SHP77 treated with DMSO at 0.1 percent for 48 hours (cell line): Measurements from ENCODE around the gene EIF3D.
A peak's percentile ranks its signal among the peaks of the same experiment; 100 is the strongest.

Source experiments
- DNase-seq: peaks from one replicate; lab custom pipeline; 2025; lab: John Stamatoyannopoulos, UW

EIF3D gene

DNA sequence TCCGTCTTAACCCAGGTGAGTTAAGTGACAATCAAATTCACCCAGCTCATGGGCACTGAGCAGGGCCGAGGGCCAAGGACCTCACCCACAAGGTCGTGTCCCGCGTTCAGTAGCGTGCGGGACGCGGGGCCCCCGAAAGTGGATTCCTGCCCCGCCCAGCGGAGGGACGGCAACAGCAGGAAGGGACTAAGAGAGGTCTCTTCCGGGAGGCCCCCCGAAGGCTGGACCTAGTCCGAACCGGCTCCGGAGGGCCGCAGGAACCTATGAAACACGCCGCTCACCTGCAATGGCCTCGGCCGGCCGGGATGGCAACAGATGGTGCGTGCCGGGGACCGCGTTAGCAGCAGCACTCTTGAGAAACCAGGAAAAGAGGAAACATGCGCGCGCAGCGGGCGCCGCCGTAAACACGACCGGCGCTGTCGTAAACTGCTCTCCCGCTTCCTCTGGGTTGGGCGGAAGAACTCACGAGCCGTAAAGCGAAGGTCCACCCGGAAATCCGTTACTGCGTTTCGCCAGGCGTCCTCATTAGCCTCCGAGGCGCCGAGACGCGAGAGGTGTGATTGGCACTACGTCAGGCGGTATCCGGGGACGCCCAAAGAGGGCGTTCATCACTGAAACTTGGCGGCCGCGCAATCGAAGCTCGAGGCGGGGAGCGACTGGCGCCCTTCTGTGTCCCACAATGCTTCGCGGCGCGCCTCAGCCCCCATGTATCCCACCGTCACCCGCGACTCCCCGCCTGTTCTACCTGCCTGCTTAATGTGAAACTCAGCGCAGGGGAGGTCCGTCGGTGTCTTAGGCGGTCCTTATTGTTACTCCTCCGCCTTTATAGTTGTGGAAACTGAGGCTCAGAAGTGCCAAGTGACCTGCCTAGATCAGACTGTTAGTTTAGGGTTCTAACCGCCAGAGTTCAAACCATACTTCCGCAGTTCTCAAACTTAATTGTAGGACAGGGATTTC lies at the start of gene EIF3D:
Gene EIF3D (minus strand): TSS at position 372 of the 957 bp plus-strand sequence. CDS start 3,045 bp downstream, outside the sequence.
- peak; percentile 97 for DNase-seq

DNA sequence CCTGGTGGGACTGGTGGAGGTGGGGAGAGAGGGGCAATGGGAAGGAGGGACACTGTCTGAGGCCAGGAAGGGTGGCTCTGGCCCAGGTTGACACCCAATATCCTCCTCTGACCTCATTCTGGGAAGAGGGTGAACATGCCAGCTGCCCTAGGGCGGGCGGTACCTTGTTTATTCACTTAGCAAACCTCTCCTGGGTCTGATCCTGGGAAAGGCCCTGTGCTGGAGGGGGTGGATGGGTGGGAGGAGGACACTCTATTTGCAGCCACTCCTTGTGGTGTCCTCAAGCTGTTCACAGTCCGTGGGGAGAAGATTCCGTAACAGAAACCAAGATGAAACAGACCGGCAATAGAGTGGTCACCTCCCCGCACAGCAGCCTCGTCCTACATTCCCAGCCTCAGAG lies 49.7 kb upstream of the EIF3D start:
- no peak for DNase-seq

DNA sequence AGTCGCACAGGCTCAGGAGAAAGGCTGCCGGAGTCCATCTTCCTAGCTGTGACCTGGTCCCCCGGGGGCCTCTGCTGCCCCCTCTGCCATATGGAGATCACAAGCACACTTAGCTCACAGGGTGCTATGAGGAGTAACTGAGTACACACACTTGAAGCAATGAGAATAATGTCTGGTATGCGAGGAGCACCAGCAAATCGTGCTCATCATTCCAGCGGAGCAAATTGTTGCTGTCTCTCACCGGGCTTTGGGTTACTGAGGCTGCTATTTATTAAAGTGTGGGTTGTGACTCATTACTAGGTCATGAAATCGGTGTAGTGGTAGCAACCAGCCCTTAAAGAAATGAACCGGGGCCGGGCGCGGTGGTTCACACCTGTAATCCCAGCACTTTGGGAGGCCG lies 48.1 kb upstream of the EIF3D start:
- no peak for DNase-seq

DNA sequence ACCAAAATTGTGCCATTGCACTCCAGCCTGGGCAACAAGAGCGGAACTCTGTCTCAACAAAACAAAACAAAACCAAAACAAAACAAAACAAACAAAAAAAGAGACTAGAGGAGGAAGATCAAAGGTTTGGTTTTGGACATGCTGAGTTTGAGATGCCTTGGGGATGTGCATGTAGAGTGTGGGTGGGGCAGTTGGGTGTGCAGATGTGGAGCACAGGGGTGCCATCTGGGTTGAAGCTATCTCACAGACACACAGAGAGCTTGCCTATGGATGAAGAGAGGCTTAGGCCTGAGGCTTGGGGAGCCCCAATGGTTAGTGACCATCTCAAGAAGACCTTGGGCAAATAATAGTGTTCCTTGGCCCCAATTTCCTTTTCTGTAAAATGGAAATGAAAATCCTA lies 45.8 kb upstream of the EIF3D start:
- no peak for DNase-seq

GRCh38 chr22:36573815-36574363 lies 44.9 kb upstream of the EIF3D start:
- no peak for DNase-seq

DNA sequence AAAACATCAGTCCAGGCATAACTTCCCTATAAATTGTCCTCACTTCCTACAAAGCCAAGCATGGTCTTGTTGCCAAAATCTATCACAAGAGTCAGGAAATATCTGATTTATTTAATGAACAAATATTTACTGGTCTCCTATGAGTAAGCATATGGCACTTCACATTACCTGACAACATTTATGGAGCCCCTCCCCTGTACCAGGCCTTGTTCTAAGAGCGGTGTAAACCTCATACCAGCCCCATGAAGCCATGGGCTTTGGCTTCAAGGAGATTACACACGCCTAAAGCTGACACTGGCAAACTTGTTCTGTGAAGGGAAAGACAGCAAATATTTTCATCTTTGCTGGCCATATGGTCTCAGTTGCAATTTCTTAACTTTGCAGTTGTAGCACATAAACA lies 43.0 kb upstream of the EIF3D start:
- DNase-seq = no peak

GRCh38 chr22:36569999-36570398 lies 41.0 kb upstream of the EIF3D start:
- no peak for DNase-seq

- DNase-seq = no peak
Measured at GRCh38 chr22:36568846-36569245, 39.9 kb upstream of the EIF3D start.

GRCh38 chr22:36566720-36567119 lies 37.8 kb upstream of the EIF3D start:
- DNase-seq = no peak

DNA sequence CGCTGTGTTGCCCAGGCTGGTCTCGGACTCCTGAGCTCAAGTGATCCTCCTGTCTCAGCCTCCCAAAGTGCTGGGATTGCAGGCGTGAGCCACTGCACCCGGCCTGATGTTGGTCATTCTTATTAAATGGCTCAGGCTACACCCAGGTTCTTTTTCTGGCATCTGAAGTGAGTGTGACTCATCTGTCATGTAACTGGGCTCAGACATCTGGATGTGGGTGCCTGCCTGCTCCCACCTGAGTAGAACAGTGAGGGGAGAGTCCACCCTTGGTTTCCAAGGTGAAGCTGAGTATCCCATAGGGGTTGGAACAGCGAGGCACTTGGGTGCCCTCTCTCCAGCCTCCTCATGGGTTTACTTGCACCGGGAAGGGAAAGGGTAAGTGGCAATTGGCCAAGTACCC lies 36.7 kb upstream of the EIF3D start:
- DNase-seq = no peak

DNA sequence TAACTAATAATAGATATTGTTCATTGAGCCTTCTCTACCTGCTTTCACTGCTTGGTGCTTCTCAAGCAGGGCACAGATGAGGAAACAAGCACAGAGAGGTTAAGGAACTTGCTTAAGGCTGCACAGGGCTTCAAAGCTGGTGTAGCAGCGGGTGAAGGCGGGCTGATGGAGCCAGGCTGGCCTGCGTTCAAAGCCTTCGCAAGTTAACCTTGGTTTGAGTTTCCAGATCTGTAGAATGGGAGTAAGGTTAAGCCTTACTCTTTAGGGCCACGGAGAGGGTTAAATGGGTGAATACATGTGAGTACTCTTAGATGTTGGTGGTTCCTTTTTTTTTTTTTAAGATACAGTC lies 36.2 kb upstream of the EIF3D start:
- no peak for DNase-seq

DNA sequence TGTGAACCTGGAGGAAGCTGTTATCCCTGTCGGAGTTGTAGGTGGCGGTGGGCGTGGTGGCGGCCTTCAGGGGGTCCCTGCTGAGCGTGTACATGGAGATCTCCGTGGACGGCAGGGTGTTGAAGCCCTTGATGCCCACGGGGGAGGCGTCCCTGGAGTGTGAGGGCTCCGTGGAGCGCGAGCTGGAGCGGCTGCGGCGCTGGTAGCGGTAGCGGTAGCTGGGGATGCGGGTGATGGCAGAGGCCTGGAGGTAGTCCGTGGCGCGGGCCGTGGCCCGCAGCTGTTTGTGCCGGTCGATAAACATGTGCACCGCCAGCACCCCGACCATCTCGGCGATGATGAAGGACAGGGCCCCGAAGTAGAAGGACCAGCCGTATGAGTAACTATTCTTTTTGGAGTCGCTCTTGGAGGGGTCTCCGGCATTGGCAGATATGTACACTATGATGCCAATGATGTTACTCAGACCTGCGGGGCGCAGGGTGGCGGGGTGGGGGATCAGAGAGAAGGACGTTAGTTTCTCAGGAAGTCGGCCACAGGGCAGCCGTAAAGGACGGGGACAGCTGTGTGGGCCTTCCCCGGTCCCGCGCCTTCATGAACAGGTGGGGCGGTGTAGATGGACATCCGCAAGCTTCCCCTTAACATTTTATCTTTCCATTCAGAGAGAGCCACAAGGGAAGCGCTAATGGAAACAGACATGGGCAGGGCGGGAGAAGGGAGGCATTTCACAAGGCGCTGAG lies 35.6 kb upstream of the EIF3D start:
- DNase-seq = no peak

GRCh38 chr22:36563898-36564297 lies 34.9 kb upstream of the EIF3D start:
- DNase-seq = no peak

DNA sequence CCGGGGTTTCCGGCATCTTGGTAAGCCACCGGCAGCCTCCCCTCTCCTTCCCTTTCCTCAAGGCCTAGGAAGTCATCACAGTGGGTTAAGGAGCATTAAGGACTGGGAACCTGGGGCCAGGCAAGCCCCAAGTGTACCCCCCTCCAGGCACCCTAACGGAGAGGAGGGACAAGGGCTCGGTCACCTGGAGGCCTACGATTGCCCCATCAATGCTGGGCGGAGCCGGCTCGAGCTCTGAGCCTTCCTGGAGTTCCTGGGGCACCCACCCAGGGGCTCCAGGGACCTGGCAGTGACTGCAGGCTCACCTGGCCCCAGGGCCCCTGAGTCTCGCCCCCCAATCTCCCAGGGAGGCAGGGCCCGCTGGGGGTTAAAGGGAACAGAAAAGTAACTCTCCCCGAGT lies 34.5 kb upstream of the EIF3D start:
- no peak for DNase-seq

DNA sequence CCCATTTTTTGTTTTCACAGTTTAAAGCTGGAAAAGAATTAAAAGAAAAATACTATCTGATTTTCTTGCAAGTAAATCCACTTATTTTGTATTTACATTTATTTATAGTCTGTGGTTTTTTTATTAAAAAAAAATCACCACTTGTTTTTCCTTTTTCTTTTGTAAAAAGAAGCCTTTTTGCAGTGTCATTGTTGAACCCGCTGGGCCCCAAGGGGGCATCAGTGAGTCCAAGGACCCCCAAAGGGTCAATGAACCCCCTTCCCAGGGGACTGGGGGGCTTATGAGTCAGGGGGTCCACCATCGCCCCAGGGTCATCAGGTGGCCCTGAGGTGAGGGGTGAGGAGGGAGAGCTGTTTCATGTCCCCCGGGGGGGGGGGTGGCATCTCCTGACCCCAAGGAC lies 34.0 kb upstream of the EIF3D start:
- DNase-seq = no peak

- no peak for DNase-seq
Measured at GRCh38 chr22:36562261-36562835, 33.4 kb upstream of the EIF3D start.

DNA sequence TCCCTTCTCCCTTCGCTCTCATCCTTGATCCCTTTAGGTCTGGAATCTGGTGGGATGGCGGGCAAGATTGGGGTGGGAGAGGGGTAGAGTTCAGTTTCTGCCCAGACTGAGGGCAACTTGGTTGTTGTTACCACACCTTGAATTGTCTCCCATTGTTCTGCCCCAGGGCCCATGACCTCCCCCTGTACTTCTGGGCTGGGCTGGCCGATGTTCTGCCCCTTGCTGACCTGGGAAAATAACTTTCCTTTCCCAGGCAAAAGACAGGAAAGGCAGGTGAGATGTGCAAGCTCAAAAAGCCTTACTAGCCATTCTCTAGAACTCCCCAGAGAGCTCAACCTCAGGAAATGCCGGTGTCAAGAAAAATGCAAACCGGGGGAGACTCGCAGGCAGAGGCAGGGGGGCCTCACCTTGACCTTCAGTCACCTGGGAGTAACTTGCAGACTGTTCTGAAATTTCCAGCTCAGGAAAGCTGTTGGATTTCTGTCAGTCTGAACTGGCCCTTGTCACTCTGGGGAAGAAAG lies 32.4 kb upstream of the EIF3D start:
- no peak for DNase-seq

DNA sequence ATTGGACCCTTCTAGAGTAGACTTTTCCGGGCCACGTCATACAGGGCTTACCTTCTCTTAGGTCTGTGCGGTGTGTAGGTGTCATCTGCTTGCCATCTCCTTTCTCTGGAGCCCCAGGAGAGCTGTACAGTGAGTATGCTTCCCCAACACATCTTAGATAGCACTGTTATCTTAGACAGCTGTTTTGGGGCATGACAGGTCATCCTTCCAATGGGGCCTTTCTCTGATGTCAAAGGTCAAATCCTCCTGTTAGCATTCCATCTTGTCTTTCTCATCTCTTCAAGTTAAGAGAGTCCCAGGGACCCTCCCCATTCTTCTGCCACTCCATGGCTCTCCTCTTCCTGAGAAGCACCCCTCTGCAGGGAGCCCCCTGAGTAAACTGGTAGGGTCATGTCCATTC lies 31.0 kb upstream of the EIF3D start:
- no peak for DNase-seq

DNA sequence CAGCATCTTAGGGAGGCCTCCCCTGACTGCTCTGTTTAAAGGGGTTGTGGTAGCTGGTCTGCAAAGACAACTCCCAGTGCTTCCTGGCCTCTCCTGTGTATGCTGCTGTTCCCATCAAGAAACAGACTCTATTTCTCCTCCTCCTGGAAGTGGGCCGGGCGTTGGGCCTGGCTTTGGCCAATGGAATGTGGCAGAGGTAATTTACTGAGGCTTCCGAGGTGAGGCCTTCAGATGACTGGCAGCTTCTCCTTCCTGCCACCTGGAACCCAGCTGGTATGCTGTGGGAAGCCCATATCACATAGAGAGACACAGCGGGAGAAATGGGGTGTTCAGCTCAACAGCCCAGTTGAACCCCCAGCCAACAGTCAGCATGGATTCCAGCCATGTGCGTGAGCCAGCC lies 25.1 kb upstream of the EIF3D start:
- DNase-seq = no peak

GRCh38 chr22:36552289-36552688 lies 23.3 kb upstream of the EIF3D start:
- no peak for DNase-seq

DNA sequence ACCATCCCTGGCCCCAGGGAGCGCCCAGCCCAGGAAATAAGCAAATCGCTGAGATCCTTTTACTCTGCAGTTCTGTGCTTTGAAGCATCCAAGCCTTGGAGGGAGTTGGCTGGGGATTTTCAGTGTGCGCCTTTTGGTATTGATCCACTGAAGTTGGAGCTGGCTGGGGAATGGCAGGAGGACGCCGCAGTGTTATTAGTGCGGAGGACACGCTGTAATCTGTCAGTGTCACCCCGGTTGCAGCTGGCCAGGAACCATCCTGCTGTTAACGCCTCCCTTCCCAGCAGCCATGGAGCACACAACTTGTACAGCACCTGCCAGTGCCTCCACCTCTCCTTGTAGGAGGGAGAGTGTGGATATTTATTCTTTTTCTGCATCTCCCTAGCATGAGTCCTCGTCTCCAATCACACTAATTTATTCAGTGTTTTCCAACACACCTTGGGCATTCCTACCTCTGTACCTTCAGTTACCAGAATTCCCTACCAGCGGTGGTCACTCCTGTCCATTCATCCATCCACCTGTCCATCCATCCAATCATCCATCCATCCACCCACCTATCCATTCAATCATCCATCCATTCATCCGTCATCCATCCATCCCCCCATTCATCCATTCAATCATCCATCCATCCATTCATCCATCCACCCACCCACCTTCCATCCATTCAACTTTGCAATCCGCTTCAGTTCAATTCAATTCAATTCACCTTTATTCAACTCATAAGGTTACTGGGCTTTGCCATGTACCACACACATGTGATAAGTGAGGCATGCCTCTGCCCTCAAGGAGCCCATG lies 21.9 kb upstream of the EIF3D start:
- DNase-seq = no peak

- DNase-seq = no peak
Measured at GRCh38 chr22:36549033-36549432, 20.1 kb upstream of the EIF3D start.
